Tibial artery (tissue), 4 donors: ENCODE results near the gene TRAT1.

ENCODE experiments used
- DNase-seq, 2 donors: peaks; one replicate each; pipeline ENCODE4 v3.0.0-alpha.2; 2019
- H3K27ac ChIP-seq, 2 donors: fragments of 200-600 bp; sonication (generic) in 1 of 2; 1 replicate in 1 of 2; 2 replicates in 1 of 2; pipeline ENCODE4 v1.5.1; 2018 to 2019; ENCODE audit warnings: mild to moderate bottlenecking in 1 of 2
- H3K27me3 ChIP-seq, 2 donors: fragments of 200-600 bp; sonication (generic) in 1 of 2; one replicate each; pipeline versions ENCODE4 v1.5.1 to v1.6.0; 2016 to 2019
- H3K36me3 ChIP-seq, 3 donors: fragments of 200-600 bp; sonication (generic) in 2 of 3; one replicate each; pipeline ENCODE4 v1.5.1; 2016 to 2019; ENCODE audit warnings: mild to moderate bottlenecking in 2 of 3
- H3K4me1 ChIP-seq, 4 donors: fragments of 200-600 bp; sonication (generic) in 2 of 4; 1 replicate in 3 of 4; 2 replicates in 1 of 4; pipeline ENCODE4 v1.5.1; 2016 to 2019
- H3K4me3 ChIP-seq, 2 donors: fragments of 200-600 bp; sonication (generic) in 1 of 2; 1 replicate in 1 of 2; 2 replicates in 1 of 2; pipeline ENCODE4 v1.5.1; 2018 to 2019; ENCODE audit warnings: mild to moderate bottlenecking in 2 of 2
- H3K9me3 ChIP-seq, 3 donors: fragments of 200-600 bp; sonication (generic) in 1 of 3; one replicate each; pipeline ENCODE4 v1.5.1; 2016 to 2019
- CTCF ChIP-seq, 2 experiments: fragments of 200-600 bp in 1 of 2; fragments of 450-650 bp in 1 of 2; IDR thresholded peaks; one replicate each; pipeline ENCODE4 v1.5.1; 2017 to 2019; ENCODE audit warnings: antibody characterized with exemption in 2 of 2, mild to moderate bottlenecking in 1 of 2, moderate library complexity in 1 of 2
- intact Hi-C: fragments of 100-400 bp; cut with DNase I; formaldehyde crosslinking; loops from one replicate; pipeline ENCODE4 v1.15.0; 2023; ENCODE audit warnings: low total_unique reads

TRAT1 gene

GRCh38 chr3:108883373-108883772 lies 60.8 kb downstream of the TRAT1 start:
- H3K4me3 ChIP-seq = no peak overlapping the region
- H3K27me3 ChIP-seq = no peaks in the 10 kb centered on the region
- DNase-seq = no peak
- intact Hi-C loops = no loop called here
- no peak for TF ChIP-seq CTCF (IDR thresholded peaks at IDR 0.05)
- no peaks in the 10 kb centered on the region for H3K36me3 ChIP-seq
- H3K9me3 ChIP-seq = no peaks in the 10 kb centered on the region
- H3K27ac ChIP-seq = no peak overlapping the region
- H3K4me1 ChIP-seq = no peaks in the 10 kb centered on the region

- intact Hi-C loops = no loop called here
- H3K27ac ChIP-seq = no peak overlapping the region
- no peaks in the 10 kb centered on the region for H3K27me3 ChIP-seq
- no peaks in the 10 kb centered on the region for H3K9me3 ChIP-seq
- H3K36me3 ChIP-seq = no peaks in the 10 kb centered on the region
- DNase-seq = no peak
- no peak for TF ChIP-seq CTCF (IDR thresholded peaks at IDR 0.05)
- H3K4me1 ChIP-seq = no peaks in the 10 kb centered on the region
- no peak overlapping the region for H3K4me3 ChIP-seq
Observed at GRCh38 chr3:108887121-108887520, 64.5 kb downstream of the TRAT1 start.

GRCh38 chr3:108887777-108888176 lies 65.2 kb downstream of the TRAT1 start:
- no peak overlapping the region for H3K4me3 ChIP-seq
- DNase-seq = no peak
- H3K9me3 ChIP-seq = no peaks in the 10 kb centered on the region
- H3K4me1 ChIP-seq = no peaks in the 10 kb centered on the region
- TF ChIP-seq CTCF (IDR thresholded peaks at IDR 0.05) = no peak
- H3K27me3 ChIP-seq = no peaks in the 10 kb centered on the region
- intact Hi-C loops = no loop called here
- H3K36me3 ChIP-seq = no peaks in the 10 kb centered on the region
- H3K27ac ChIP-seq = no peak overlapping the region

GRCh38 chr3:108891833-108892232 lies 69.2 kb downstream of the TRAT1 start:
- H3K27me3 ChIP-seq = no peaks in the 10 kb centered on the region
- H3K4me3 ChIP-seq = no peak overlapping the region
- H3K27ac ChIP-seq = no peak overlapping the region
- no peaks in the 10 kb centered on the region for H3K36me3 ChIP-seq
- no peak for TF ChIP-seq CTCF (IDR thresholded peaks at IDR 0.05)
- DNase-seq = no peak
- H3K4me1 ChIP-seq = no peaks in the 10 kb centered on the region
- intact Hi-C loops = no loop called here
- H3K9me3 ChIP-seq = no peaks in the 10 kb centered on the region

GRCh38 chr3:108894981-108895380 lies 72.4 kb downstream of the TRAT1 start:
- no peaks in the 10 kb centered on the region for H3K9me3 ChIP-seq

More at GRCh38 chr3:108894981-108895380, 72.4 kb downstream of the TRAT1 start:
- no peak for TF ChIP-seq CTCF (IDR thresholded peaks at IDR 0.05)
- H3K4me1 ChIP-seq = no peaks in the 10 kb centered on the region
- H3K4me3 ChIP-seq = no peak overlapping the region
- no peak overlapping the region for H3K27ac ChIP-seq
- no peaks in the 10 kb centered on the region for H3K27me3 ChIP-seq
- intact Hi-C loops = no loop called here
- H3K36me3 ChIP-seq = no peaks in the 10 kb centered on the region
- no peak for DNase-seq
